Measurements from ENCODE around the gene SERPINB6.

The SERPINB6 gene

DNA sequence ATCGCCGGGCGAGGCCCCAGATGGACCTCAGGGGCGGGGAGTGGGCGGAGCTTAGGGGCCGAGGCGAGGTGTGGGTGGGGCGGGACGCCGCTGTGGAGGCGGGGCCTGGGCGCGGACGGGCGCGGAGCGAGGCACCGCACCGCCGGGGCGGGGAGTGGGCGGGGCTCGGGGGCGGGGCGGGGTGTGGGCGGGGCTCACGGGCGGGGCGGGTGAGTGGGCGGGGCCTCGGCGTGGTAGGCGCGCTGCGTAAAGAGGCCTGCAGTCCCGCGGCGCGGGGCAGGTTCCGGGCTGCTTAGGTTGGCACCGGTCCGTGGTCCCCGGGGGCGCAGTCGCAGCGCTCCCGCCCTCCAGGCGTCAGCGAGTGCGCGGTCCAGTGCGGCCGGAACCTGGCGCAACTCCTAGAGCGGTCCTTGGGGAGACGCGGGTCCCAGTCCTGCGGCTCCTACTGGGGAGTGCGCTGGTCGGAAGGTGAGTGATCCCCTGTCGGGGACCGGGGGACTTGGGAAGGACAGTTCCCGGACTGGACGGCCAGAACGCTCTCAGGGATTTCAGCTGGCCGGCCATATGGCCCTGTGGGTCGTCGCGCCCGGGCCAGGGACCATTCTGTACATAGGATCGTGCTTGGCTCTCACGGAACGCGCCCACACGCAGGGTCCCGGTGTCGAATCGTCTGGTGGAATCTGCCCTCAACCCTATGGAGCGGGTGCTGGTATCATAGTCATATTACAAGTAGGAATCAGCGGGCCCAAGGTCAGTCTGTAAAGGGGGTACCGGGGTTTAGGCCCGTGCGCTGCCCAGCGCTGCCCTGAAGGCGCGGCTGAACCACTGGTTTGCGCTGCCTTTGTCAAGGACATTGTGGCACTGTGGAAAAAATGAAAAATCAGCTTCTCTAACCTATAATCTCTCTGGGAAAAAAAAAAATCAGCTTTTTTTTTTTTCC is 28.5 kb upstream of the SERPINB6 start, which contains the start of gene NQO2:
NQO2 (plus strand) TSS at position 277 of the 940 bp plus-strand sequence. CDS start 6,659 bp downstream, outside the sequence.
- peak in 13 of 14 donors; percentile 46 to 91 (median 87) for DNase-seq

- DNase-seq = peak in 3 of 14 donors; percentile 57 to 87 (median 81)
These were observed 27.7 kb upstream of the SERPINB6 start for GRCh38 chr6:2998998-2999617.

DNA sequence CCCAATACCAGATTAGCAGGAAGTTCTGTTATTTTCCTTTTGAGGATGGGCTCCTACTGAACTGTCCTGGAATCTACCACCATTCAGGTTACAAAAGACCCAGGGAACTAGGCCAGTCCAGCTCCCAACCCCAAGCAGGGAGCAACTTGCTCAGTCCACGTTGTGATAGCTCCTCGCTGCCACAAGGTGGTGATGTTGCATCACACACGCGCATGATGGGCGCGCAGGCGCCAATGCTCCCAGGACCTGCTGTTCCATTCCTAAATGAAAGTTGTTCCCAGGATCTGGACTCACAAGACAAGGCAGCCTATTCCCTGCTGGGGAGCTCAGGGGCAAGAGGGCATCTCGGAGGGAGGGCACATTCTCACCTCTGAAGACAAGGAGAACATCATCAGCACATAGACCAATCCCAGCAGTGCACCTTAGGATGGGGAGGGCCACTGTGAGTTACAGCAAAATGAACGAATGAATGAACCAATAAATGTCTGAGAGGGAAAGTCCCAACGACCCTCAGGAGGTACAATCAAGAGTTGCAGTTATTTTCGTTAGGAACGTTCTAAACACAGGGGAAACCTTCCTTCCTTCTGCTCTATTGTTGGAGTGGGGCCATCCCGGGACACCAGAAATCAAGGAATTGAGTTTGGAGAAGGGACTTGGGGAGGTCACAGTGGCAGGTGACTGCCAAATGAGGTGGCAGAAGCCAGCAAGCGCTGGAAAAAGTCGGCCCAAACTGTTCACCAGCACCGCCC is 27.1 kb upstream of the SERPINB6 start:
- DNase-seq = peak in 4 of 14 donors; percentile 32 to 55 (median 50)

DNA sequence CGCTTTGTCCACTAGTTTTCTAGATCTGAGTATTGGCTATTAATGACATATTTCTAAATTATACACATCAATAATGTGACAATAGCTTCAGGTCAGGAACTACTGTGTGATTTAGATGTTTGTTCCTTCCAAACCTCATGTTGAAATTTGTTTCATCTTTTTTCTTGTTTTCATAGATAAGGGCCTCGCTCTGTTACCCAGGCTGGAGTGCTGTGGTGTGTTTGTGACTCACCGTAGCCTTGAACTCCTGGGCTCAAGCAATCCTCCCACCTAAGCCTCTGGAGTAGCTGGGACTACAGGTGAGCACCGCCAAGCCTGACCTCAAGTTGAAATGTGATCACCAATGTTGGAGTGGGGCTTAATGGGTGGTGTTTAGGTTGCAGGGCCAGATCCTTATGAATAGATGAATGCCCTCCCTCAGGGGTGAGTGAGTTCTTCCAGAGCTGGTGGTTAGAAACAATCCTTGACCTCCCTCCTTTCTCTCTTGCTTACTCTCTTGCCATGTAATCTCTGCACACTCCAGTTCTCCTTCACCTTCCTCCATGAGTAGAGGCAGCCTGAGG is 22.5 kb upstream of the SERPINB6 start:
- DNase-seq = no peak

- no peak for DNase-seq
These were observed 21.1 kb upstream of the SERPINB6 start for GRCh38 chr6:2992330-2992979.

GRCh38 chr6:2990932-2991506 is 19.7 kb upstream of the SERPINB6 start:
- DNase-seq = no peak

GRCh38 chr6:2990248-2990931 is 19.0 kb upstream of the SERPINB6 start:
- DNase-seq = peak in 10 of 14 donors; percentile 41 to 70 (median 54)

- peak in 13 of 14 donors; percentile 54 to 96 (median 88) for DNase-seq
These were observed 18.2 kb upstream of the SERPINB6 start for GRCh38 chr6:2989332-2990247.

GRCh38 chr6:2988426-2989331 is 17.3 kb upstream of the SERPINB6 start:
- DNase-seq = peak; percentile 44 to 99 (median 92)

GRCh38 chr6:2988094-2988425 is 16.7 kb upstream of the SERPINB6 start:
- DNase-seq = no peak

DNA sequence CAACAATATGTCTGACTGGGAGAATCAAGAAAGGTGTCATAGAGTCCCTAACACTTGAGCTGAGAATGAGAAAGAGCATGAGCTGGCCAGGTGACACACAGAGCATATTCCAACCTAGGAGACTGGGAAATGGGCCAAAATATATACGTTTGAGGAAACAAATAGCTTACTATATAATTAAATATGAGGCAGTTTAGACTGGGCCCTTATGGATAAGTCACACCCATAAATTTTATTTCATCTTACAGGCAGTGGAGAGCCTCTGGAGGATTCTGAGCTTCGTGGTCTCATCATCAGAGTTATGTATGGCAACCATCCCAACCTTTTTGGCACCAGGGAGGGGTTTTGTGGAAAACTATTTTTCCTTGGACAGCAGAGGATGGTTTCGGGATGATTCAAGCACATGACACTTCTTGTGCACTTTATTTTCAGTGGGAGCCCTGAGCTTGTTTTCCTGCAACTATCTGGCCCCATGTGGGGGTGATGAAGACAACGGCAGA is 15.4 kb upstream of the SERPINB6 start:
- DNase-seq = no peak

- no peak for DNase-seq
These were observed 13.5 kb upstream of the SERPINB6 start for GRCh38 chr6:2984738-2985406.

DNA sequence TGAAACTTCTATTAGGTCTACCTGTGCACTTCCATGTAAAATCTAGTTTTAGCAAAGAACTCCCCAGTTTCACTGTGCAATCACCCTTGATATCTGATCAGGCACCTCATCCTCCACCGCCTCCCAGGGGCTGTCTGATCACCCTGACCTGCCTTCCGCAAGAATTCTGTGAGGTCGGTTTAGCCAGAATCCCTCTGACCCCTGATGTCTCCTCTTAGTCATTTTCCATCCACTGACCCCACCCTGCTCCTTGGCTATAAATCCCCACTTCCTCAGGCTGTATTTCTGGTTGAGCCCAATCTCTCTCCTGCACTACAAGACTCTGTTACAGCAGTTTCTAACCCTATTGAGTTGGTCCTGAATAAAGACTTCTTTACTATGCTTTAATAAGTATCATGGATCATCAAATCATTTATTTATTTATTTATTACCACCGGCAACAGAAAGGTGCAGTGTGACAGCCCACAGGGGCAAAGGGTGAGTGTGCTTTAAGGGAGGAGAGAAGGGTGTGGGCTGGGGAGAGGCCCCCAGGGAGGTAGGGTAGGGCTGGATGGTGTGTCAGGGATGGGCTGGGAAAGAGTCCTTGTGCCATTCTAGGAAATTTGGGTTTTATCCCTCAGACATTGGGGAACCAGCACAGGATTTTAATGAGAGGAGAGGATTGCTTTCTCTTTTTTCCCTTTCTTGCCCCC is 11.2 kb upstream of the SERPINB6 start:
- no peak for DNase-seq

DNA sequence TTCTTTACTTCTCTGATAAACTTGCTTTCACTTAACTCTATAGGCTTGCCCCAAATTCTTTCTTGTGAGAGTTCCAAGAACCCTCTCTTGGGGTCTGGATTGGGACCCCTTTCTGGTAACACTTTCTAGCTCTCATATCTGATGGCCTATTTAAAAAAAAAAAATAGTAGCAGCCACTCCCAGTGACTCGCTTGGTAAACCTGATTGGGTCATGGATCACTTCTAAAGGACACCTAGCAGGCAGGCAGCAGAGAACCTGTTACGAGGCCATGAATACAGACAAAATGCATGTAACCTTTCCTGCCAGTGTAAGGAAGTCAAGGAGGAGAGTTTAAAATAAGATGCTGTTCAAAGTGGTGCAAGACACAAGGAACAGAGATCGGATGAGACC is 9.1 kb upstream of the SERPINB6 start:
- no peak for DNase-seq

DNA sequence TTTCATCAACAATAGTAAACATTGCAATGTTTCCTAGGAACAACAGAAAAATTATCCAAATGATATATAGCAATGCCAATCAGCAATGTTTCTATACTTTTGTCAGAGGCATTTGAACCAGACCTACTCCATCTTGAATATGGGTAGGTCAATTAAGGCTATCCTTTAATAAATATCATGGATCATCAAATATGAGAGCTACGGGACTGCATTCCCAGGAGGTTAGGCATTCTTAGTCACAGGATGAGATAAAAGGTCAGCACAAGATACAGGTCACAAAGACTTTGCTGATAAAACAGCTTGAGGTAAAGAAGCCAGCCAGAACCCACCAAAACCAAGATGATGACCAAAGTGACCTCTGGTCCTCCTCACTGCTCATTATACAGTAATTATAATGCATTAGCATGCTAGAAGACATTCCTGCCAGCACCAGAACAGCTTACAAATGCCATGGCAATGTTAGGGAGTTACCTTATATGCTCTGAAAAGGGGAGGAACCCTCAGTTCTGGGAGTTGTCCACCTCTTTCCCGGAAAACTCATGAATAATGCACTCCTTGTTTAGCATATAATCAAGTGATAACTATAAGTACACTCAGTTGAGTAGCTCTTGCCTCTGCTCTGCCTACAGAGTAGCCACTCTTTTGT is 8.6 kb upstream of the SERPINB6 start:
- DNase-seq = no peak

DNA sequence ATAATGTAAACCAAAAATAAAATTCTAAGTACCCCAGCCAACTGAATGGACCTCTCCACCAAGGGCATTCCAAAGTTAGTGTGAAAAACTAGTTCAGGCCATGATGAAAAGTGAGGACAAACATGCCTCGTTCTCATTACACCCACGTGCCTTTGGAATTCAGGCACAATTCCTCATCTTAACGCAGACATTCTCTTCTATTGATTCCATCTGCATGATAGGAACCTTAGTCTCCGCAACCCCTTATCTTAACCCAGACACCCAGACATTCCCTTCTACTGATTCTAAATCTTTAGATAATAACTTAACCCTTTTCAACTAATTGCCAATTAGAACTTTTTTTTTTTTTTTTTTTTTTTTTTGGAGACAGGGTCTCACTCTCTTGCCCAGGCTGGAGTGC is 7.6 kb upstream of the SERPINB6 start:
- no peak for DNase-seq

All from C1 segment of cervical spinal cord (tissue), 14 donors.